Central memory CD4-positive, alpha-beta T cell (primary cell): Measurements from ENCODE around the gene ARVCF.
A peak's percentile ranks its signal among the peaks of the same experiment; 100 is the strongest.

ENCODE experiments used
- DNase-seq: peaks from one replicate; pipeline ENCODE4 v3.0.0; 2022

Gene ARVCF

GRCh38 chr22:20029550-20030225 is 13.1 kb upstream of the ARVCF start:
- DNase-seq: no peak

- DNase-seq: no peak
These were observed 12.4 kb upstream of the ARVCF start for GRCh38 chr22:20028855-20029549.

GRCh38 chr22:20027966-20028854 is 11.6 kb upstream of the ARVCF start:
- DNase-seq: no peak

- no peak for DNase-seq
These were observed 10.5 kb upstream of the ARVCF start for GRCh38 chr22:20026996-20027601.

GRCh38 chr22:20026204-20026908 is 9.7 kb upstream of the ARVCF start:
- no peak for DNase-seq

DNA sequence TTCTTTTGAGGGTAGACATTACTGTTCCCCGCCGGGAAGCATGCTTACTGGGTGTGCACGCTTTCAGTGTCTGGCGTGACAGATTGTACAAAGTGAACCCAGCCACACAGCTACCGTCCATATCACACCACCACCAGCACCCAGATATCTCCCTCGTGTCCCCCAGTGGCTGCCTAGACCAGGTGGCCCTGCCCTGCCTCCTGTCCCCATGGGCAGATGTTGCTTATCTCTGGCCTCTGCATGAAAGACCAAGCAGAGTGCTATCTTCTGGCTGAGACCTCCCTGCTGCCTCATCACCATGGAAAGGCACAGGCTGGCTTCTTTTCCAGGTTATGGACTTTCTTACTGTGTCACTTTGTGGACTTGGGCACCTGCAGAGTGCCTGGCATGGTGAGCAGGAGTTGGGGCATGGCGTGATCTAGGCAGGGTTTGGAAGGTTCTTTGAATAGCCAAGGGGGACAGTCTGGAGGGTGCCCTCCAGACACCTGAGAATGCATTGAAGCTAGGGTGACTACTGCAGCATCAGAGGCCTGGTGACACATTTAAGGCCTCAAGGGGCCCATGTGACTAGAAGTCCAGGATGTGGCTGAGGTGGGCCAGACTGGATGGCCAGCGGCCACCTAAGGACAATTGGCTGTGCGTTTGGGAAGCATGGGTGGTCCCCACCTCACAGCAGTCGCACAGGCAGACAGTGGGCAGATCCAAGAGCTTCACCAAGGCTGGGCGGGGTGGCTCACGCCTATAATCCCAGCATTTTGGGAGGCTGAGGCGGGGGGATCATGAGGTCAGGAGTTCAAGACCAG is 9.0 kb upstream of the ARVCF start:
- no peak for DNase-seq

DNA sequence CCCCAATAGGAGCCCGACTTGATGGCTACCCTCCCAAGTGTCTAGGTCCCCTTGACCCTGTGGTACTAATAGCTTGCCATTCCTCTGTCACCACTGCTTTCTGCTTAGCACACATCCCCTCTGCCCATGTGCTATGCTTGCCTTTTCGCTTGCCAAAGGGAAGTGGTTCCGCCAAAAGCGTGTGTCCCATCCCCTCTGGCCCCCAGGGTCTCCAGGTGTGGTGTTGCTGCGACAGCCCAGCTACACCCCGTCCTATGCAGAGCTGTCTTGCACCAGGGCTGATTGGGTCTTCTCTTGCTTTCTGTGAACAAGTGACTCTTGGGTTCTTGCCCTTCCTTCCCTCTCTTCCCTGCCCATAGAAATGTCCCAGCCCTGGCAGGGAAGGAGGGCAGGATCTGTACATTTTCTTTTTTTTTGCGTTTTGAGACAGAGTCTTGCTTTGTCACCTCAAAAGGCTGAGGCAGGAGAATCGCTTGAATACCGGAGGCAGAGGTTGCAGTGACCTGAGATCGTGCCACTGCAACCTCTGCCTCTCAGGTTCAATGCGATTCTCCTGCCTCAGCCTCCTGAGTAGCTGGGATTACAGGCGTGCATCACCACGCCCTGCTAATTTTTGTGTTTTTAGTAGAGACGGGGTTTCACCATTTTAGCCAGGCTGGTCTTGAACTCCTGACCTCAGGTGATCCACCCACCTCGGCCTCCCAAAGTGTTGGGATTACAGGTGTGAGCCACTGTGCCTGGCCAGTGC is 8.2 kb upstream of the ARVCF start:
- DNase-seq: no peak

GRCh38 chr22:20024225-20024624 is 7.6 kb upstream of the ARVCF start:
- no peak for DNase-seq

GRCh38 chr22:20022978-20023613 is 6.5 kb upstream of the ARVCF start:
- no peak for DNase-seq

DNA sequence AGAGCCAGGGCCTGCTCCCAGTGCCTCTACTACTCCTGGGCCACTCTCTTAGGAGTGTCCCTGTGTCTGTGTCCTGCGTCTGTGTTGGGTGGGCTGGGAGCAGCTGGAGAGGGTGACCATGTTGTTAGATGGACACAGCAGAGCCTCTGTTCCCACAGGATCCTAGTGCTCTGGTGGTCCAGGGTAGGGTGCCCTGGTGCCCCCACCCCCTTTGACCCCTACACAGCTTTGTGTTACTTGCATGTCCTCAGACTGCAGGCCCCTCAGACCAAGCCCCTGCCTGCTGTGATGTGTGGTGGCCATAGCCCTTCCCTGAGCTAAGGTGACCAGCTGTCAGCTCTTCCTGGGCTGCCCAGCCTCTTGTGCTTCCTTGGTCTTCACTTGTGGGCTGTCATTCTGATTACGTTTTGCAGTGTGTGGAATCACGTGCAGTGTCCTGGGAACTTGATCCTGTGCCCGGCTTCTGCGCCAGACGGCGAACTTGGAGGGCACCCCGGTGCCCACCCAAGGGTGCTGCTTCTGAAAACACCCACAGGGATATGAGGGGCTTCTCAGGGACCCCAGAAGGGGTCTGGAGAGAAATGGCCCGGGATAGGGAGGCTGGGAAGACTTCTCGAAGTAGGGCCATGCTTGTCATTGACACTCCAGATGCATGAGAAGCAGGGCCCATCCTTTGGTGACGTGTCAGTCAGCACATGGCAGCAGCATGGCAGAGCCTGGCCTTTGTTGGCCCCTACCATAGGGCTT is 5.8 kb upstream of the ARVCF start:
- no peak for DNase-seq

- no peak for DNase-seq
These were observed 4.9 kb upstream of the ARVCF start for GRCh38 chr22:20021196-20022181.

- peak; percentile 92 for DNase-seq
These were observed 4.0 kb upstream of the ARVCF start, which contains the start of gene TANGO2 for GRCh38 chr22:20020533-20021195. Gene TANGO2, plus strand, starts transcription at chr22:20021110. Its CDS starts 15,689 bp downstream, at chr22:20036799.

GRCh38 chr22:20019661-20020532 is 3.3 kb upstream of the ARVCF start:
- DNase-seq: no peak

DNA sequence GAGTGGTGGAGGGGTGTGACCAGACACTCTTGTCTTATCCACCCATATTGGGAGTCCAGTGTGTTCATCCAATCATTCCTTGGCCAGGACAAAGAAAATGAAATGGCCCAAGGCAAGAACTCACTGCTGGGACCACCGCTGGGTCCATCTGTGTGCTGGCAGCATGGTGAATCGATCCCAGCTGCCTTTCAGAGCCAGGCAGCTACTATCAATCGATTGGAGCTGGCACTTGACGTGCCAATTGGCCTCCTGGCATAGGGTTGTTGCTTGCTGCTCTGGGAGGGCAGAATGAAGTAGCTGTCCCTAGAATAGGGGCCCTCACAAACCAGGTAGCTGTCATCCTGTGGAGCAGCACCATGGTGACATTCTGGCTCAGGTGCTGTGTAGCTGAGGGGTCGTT is 1.4 kb upstream of the ARVCF start:
- DNase-seq: no peak

DNA sequence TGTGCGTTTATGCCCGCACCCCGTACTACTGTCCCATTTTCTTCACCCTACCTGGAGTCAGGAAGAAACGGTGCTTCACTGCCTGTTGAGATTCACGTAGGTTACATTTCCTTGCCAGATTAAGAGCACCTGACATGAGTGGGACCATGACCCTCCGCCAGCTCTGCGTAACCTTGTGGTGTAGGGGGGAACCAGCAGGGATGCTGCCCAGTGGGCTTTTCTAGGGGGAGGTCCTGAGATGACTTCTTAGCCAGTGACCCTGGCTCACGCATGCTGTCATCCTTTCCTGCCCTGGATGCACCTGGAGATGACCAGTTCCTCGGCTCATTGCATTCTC is 967 bp upstream of the ARVCF start:
- DNase-seq: no peak

DNA sequence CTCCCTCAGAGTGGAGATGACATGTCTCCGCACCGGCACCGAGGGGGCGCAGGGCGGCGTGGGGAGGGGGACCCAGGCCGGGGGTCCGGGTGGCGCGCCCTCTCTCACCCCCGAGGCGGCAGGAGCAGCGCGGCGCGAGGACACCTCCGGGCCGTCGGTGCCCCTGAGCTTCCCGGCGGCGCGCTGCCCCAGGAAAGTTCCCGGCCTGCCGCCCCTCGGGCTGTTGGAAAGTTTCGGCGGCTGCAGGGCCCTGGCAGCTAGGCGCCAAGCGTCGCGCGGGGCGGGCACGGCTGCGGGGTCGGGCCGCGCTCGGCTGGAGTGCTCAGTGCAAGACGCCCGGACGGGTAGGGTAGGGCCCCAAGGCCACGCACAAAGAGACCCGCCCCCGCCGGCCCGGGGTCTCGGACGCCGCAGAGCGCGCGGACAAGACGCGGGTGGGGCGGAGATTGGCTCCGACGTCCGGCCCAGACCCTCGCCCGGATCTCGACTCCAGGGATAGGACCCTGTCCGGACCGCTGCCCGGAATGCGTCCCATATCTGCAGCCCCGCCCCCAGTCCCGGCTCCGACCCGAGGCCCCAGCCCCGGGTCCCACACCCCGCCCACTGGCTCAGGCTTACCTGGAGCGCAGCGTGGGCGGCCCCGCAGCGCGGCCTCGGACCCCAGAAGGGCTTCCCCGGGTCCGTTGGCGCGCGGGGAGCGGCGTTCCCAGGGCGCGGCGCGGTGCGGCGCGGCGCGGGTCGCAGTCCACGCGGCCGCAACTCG is 471 bp downstream of the ARVCF start:
- DNase-seq: no peak
